ENCODE measurements around the gene PHETA2. TPM values are rescaled to one million over a fixed set of nuclear protein-coding genes. Genes with fewer than 3 reads are reported as not detected.
"Not testable (repeated sequence)": the region's sequence is repeated elsewhere in the genome, so short reads cannot be mapped to it uniquely, and the experiment has no call there.

Gene PHETA2
- total RNA-seq, 1 donor from 2014 or later: 8.7 TPM

DNA sequence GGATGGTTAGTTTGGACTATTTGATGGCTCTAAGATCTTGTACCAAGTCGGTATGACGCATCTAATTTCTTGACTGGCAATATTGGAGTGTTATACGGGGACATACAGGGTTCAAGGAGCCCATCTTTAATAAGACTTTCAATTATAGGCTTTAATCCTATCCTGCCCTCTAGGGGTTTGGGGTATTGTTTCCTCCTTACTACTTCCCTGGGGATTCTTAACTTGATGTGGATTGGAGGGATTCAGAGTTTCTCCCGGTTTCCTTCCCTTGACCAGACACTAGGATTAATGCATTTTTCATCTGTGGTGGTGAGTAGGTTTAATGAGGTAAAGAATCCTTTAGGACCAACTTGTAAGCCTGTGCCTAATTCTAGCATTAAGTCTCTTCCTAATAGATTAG is 37.8 kb downstream of the PHETA2 start:
- no peak for DNase-seq (ENCODE audit: low read depth)
- Histone ChIP-seq H3K27me3 (ENCODE audit: control insufficient read depth, insufficient read depth, low read length) (no peaks in the 10 kb centered on the region), H3K4me3 (ENCODE audit: low read depth, low read length) (no peak overlapping the region), H3K36me3 (ENCODE audit: control insufficient read depth, insufficient read depth, low read length) (no peaks in the 10 kb centered on the region)
- TF ChIP-seq, protein P1, sequence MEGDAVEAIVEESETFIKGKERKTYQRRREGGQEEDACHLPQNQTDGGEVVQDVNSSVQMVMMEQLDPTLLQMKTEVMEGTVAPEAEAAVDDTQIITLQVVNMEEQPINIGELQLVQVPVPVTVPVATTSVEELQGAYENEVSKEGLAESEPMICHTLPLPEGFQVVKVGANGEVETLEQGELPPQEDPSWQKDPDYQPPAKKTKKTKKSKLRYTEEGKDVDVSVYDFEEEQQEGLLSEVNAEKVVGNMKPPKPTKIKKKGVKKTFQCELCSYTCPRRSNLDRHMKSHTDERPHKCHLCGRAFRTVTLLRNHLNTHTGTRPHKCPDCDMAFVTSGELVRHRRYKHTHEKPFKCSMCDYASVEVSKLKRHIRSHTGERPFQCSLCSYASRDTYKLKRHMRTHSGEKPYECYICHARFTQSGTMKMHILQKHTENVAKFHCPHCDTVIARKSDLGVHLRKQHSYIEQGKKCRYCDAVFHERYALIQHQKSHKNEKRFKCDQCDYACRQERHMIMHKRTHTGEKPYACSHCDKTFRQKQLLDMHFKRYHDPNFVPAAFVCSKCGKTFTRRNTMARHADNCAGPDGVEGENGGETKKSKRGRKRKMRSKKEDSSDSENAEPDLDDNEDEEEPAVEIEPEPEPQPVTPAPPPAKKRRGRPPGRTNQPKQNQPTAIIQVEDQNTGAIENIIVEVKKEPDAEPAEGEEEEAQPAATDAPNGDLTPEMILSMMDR (IDR thresholded peaks at IDR 0.05; ENCODE audit: insufficient read depth, low read length, poor library complexity, severe bottlenecking): no peak

DNA sequence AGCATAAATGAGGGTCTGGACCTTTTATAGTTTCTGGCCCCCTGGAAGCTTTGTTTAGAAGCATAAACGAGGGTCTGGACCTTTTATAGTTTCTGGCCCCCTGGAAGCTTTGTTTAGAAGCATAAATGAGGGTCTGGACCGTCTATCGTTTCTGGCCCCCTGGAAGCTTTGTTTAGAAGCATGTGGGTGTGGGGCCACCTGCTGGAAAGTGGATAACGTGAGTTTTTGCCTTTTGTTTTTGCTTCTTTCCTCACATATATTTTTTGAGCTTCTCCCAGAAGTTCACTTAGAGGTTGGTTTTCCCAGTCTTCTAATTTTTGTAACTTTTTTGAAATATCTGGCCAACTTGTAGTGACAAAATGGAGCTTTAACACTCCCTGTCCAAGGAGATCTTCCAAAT is 38.7 kb downstream of the PHETA2 start:
- not testable (repeated sequence) for H3K36me3 ChIP-seq (ENCODE audit: control insufficient read depth, insufficient read depth, low read length); DNase-seq (ENCODE audit: low read depth); H3K27me3 ChIP-seq (ENCODE audit: control insufficient read depth, insufficient read depth, low read length); H3K4me3 ChIP-seq (ENCODE audit: low read depth, low read length)

DNA sequence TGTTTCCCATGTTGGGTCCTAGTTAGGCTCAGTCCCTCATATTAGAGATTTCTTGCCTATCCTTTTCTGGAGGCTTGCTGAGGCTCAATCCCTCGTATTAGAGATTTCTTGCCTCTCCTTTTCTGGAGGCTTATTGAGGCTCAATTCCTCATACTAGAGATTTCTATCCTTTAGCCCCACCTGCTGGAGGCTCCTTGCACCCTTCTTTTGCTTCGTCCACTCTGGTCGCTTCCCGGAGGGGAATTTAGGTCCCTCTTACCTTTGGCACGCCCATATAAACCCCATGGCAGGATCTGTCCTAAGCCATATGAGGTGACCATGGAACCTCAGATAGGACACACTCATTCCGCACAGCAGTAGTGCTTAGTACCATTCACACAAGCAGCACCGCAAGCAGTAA is 40.7 kb downstream of the PHETA2 start:
- H3K4me3 ChIP-seq (ENCODE audit: low read depth, low read length): no peak overlapping the region
- no peaks in the 10 kb centered on the region for H3K27me3 ChIP-seq (ENCODE audit: control insufficient read depth, insufficient read depth, low read length)
- TF ChIP-seq, protein P1 (IDR thresholded peaks at IDR 0.05; ENCODE audit: insufficient read depth, low read length, poor library complexity, severe bottlenecking): no peak
- H3K36me3 ChIP-seq (ENCODE audit: control insufficient read depth, insufficient read depth, low read length): no peaks in the 10 kb centered on the region
- no peak for DNase-seq (ENCODE audit: low read depth)

DNA sequence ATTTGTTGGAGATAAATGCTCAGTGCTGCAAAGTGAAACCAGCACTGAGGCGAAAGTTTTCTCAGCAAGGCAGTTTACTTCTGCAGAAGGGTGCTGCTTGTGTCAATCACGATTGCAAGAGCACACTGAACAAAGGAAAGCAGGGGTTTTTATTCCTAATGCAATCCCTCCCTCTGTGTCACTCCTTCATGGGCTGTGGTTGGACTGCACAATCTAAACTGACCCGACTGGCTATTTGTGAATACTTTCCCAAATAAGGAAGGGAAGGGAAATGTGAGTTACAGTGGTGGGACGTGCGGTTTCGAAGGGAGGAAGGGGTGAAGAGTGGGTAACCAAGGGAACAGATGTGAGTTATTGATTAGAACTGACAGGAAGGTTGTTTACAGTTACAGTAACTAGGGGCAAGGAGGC is 41.4 kb downstream of the PHETA2 start:
- H3K36me3 ChIP-seq (ENCODE audit: control insufficient read depth, insufficient read depth, low read length); H3K27me3 ChIP-seq (ENCODE audit: control insufficient read depth, insufficient read depth, low read length); H3K4me3 ChIP-seq (ENCODE audit: low read depth, low read length); DNase-seq (ENCODE audit: low read depth): not testable (repeated sequence)

DNA sequence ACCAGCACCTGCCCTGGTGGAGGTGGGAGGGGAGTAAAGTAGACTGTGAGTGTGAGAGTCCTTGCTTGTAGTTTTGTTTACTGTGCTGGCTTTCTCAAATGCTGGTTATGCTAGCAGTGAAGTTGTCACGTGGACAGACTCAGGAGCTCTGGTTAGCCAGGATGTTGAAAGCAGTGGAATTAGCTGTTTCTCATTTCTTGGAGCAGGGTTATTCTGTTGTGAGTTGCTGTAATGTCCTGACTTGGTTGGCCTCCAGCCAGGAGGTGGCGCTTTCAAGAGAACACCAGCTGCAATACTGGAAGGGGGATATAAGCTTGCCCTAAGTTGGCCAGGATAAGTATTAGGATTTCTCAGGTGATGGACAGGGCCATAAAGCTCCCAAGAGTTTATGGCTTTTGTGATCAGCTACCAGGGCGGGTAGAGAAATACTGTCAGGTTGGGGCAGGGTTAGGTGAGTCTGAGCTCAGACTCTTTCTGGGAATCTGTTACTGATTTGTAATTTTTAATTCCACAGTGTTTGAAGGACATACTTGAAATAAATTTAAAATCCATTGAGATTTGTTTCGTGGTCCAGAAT is 42.9 kb downstream of the PHETA2 start:
- TF ChIP-seq, protein P1 (IDR thresholded peaks at IDR 0.05; ENCODE audit: insufficient read depth, low read length, poor library complexity, severe bottlenecking): no peak

DNA sequence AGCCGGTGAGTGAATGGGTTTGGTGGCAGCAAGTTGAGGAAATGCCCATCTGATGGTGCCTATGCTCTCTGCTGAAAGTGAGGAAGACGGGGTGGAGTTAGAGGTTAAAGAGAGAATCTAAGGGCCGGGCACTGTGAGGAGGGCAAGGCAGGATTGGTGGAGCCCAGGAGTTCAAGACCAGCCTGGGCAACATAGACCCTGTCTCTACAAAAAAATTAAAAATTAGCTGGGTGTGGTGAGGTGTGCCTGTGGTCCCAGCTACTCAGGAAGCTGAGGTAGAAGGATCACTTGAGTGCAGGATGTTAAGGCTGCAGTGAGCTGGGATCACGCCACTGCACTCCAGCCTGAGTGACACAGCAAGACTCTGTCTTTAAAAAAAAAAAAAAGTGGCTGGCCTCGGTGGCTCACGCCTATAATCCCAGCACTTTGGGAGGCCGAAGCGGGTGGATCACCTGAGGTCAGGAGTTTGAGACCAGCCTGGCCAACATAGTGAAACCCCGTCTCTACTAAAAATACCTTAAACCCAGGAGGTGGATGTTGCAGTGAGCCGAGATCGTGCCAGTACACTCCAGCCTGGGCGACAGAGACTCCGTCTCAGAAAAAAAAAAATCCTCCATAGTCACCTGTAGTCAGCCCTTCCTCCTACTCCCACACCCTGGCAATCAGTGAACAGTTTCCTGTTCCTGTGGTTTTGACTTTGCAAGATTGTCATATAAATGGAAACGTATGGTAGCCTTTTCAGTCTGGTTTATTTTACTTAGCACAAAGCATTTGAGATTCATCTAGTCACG is 46.4 kb downstream of the PHETA2 start:
- H3K27me3 ChIP-seq (ENCODE audit: control insufficient read depth, insufficient read depth, low read length); H3K36me3 ChIP-seq (ENCODE audit: control insufficient read depth, insufficient read depth, low read length); H3K4me3 ChIP-seq (ENCODE audit: low read depth, low read length); DNase-seq (ENCODE audit: low read depth): not testable (repeated sequence)

More for the DNA sequence above, 42.9 kb downstream of the PHETA2 start:
- DNase-seq (ENCODE audit: low read depth): no peak
- no peak overlapping the region for H3K4me3 ChIP-seq (ENCODE audit: low read depth, low read length)
- H3K36me3 ChIP-seq (ENCODE audit: control insufficient read depth, insufficient read depth, low read length): no peaks in the 10 kb centered on the region
- H3K27me3 ChIP-seq (ENCODE audit: control insufficient read depth, insufficient read depth, low read length): no peaks in the 10 kb centered on the region

DNA sequence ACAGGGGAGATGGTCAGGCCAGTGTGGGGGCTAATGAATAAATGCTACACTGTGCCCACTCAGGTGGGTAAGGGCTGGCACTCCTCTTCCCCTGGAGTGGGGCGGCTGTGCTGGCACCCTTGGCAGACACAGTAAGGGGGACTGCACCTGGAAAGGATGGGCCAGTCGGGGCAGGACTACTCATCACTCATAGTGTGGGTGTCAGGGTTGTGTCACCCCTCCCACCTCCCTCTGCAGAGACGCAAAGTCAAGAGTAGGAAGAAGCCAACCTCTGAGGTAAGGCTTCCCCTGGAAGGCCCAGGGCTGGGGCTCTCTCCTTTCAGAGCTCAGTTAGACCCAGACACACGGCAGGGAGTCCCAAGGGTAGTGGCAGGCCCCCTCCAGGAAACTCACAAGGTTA is 49.5 kb downstream of the PHETA2 start:
- H3K27me3 ChIP-seq (ENCODE audit: control insufficient read depth, insufficient read depth, low read length); H3K36me3 ChIP-seq (ENCODE audit: control insufficient read depth, insufficient read depth, low read length); DNase-seq (ENCODE audit: low read depth); H3K4me3 ChIP-seq (ENCODE audit: low read depth, low read length): not testable (repeated sequence)

DNA sequence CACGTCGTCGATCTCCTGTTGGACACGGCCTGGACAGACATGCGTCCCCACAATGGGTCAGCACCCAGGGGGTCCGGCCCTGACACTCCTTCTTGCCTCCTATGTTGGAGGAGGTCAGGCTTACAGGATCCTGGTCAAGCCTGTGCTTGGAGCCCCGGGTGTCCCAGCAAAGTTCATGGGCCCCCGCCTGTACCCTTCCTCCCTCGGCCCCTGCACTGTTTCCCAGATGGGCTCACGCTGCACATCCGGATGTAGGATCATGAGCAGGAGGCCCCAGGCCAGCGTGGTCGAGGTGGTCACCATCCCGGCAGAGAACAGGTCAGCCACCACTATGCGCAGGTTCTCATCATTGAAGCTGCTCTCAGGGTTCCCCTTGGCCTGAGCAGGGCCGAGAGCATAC is 53.6 kb downstream of the PHETA2 start:
- Histone ChIP-seq H3K36me3 (ENCODE audit: control insufficient read depth, insufficient read depth, low read length) (no peaks in the 10 kb centered on the region), H3K27me3 (ENCODE audit: control insufficient read depth, insufficient read depth, low read length) (no peaks in the 10 kb centered on the region), H3K4me3 (ENCODE audit: low read depth, low read length) (no peak overlapping the region)
- TF ChIP-seq, protein P1 (IDR thresholded peaks at IDR 0.05; ENCODE audit: insufficient read depth, low read length, poor library complexity, severe bottlenecking): no peak
- DNase-seq (ENCODE audit: low read depth): no peak

DNA sequence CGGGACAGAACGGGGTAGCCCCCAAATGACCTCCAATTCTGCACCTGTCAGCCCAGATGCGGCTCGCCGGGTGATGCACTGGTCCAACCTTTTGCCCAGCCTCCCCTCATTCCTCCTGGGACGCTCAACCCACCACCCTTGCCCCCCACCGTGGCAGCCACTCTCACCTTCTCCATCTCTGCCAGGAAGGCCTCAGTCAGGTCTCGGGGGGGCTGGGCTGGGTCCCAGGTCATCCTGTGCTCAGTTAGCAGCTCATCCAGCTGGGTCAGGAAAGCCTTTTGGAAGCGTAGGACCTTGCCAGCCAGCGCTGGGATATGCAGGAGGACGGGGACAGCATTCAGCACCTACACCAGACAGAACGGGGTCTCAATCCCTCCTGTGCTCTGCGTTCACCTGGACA is 54.0 kb downstream of the PHETA2 start:
- not testable (repeated sequence) for H3K4me3 ChIP-seq (ENCODE audit: low read depth, low read length); H3K27me3 ChIP-seq (ENCODE audit: control insufficient read depth, insufficient read depth, low read length); H3K36me3 ChIP-seq (ENCODE audit: control insufficient read depth, insufficient read depth, low read length); DNase-seq (ENCODE audit: low read depth)
